Activated naive CD4-positive, alpha-beta T cell treated with anti-CD3 and anti-CD28 coated beads, Interleukin-2, amount 10 ng/mL, durations not matched to agents 7 days and 5 days (primary cell): Measurements from ENCODE around the gene TNFSF13.

Experiments
- CTCF ChIA-PET: fragments of 350-600 bp; sonication (Branson Sonifier 250); formaldehyde crosslinking; loops from one replicate; lab custom pipeline; 2021; ENCODE audit warnings: antibody characterized with exemption; lab: Charles Lee
- DNase-seq: peaks from one replicate; pipeline ENCODE4 v3.0.0-alpha.2; 2020
- H3K27ac Mint-ChIP-seq: one replicate; pipeline ENCODE4 v1.8.0; 2021; ENCODE audit warnings: mild to moderate bottlenecking, moderate library complexity, mixed read lengths
- H3K27me3 Mint-ChIP-seq: one replicate; pipeline ENCODE4 v1.8.0; 2021; ENCODE audit warnings: mild to moderate bottlenecking, mixed read lengths
- H3K36me3 Mint-ChIP-seq: one replicate; pipeline ENCODE4 v1.8.0; 2021; ENCODE audit warnings: mixed read lengths
- H3K4me1 Mint-ChIP-seq: one replicate; pipeline ENCODE4 v1.8.0; 2021; ENCODE audit warnings: mixed read lengths
- H3K4me3 Mint-ChIP-seq: one replicate; pipeline ENCODE4 v1.8.0; 2021; ENCODE audit warnings: mild to moderate bottlenecking, moderate library complexity, mixed read lengths
- H3K9me3 Mint-ChIP-seq: one replicate; pipeline ENCODE4 v1.8.0; 2021; ENCODE audit warnings: mixed read lengths

The TNFSF13 gene

GRCh38 chr17:7573324-7574080 lies 15.0 kb downstream of the TNFSF13 start:
- Mint-ChIP-seq H3K27ac (peak overlapping the region; percentile 98), H3K36me3 (peaks cover 79% of the 10 kb centered on the region), H3K27me3 (peaks cover 9% of the 10 kb centered on the region), H3K4me1 (peaks cover 76% of the 10 kb centered on the region), H3K4me3 (peak overlapping the region; percentile 94), H3K9me3 (no peaks in the 10 kb centered on the region)
- DNase-seq = peak; percentile 95
- CTCF ChIA-PET = interaction anchor here (1.7 to 1.9 kb wide), 2 partner anchors 13 to 16 kb away, joined by 5 to 9 read pairs; partner anchors contain the start of gene SENP3

DNA sequence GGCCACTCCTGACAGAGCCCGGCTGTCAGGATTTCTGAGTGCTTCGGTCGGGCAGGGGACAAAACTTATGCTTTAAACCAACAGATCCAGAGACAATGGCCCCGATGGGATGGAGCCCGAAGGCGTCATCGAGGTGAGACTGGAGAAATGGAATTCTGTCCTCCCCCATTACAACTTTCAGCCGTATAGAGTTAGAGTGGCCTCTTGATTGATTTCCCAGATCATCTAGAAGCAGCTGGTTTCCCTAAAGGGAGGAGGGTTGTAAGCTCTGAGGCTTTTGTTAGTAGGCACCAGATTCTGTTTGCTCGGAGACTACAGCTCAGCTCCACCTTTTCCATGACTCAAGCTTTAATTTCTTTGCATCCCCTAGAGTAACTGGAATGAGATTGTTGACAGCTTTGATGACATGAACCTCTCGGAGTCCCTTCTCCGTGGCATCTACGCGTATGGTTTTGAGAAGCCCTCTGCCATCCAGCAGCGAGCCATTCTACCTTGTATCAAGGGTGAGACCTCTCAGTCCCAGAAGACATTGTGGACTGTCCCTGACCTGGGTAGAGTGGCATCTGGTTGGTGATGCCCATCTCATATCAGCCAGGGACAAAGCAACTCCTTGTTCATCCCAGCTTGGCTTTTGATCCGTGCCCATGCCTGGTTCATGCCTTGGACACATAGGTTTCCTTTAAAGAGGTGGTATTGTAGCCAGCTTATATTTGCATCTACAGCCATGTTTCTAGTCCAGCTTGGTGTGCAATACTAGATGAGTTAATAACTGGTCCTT lies 15.8 kb downstream of the TNFSF13 start:
- no peaks in the 10 kb centered on the region for H3K9me3 Mint-ChIP-seq
- DNase-seq = no peak
- H3K27me3 Mint-ChIP-seq = peaks cover 9% of the 10 kb centered on the region
- CTCF ChIA-PET = interaction anchor here (0.8 to 1.9 kb wide), 3 partner anchors 13 to 15 kb away, joined by 4 to 9 read pairs (median 5); partner anchors contain the start of gene SENP3
- H3K27ac Mint-ChIP-seq = peak overlapping the region; percentile 98
- H3K4me1 Mint-ChIP-seq = peaks cover 80% of the 10 kb centered on the region
- peaks cover 81% of the 10 kb centered on the region for H3K36me3 Mint-ChIP-seq
- peak overlapping the region; percentile 94 for H3K4me3 Mint-ChIP-seq

DNA sequence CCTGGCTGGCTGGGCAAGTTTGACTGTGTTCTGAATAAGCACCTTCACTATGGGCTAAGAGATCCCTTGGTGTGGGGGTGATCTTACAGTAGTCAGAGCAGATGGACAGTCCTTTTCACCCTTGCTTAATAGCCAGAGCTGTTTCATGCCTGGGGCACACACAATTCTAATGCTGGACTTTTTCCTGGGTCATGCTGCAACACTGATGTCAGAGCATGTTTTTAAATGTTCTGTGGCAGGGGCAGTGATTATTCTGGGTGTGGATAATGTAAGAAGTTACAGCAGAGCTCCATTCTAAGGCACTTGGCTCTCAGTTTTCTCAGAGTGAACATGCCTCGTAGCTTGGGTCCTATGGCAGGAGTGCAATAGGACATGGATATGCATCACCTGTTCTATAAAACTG lies 16.9 kb downstream of the TNFSF13 start:
- CTCF ChIA-PET = interaction anchor here (1.7 to 1.9 kb wide), 3 partner anchors 14 to 112 kb away, joined by 5 to 9 read pairs (median 6); partner anchors contain the start of genes SENP3, TP53 and WRAP53
- peaks cover 9% of the 10 kb centered on the region for H3K27me3 Mint-ChIP-seq
- peaks cover 87% of the 10 kb centered on the region for H3K4me1 Mint-ChIP-seq
- DNase-seq = no peak
- peak overlapping the region; percentile 94 for H3K4me3 Mint-ChIP-seq
- H3K9me3 Mint-ChIP-seq = no peaks in the 10 kb centered on the region
- peaks cover 85% of the 10 kb centered on the region for H3K36me3 Mint-ChIP-seq
- peak overlapping the region; percentile 49 for H3K27ac Mint-ChIP-seq

- peak overlapping the region; percentile 49 for H3K27ac Mint-ChIP-seq
- no peaks in the 10 kb centered on the region for H3K9me3 Mint-ChIP-seq
- H3K27me3 Mint-ChIP-seq = peaks cover 9% of the 10 kb centered on the region
- H3K36me3 Mint-ChIP-seq = peaks cover 84% of the 10 kb centered on the region
- peaks cover 88% of the 10 kb centered on the region for H3K4me1 Mint-ChIP-seq
- peak overlapping the region; percentile 94 for H3K4me3 Mint-ChIP-seq
- CTCF ChIA-PET = interaction anchor here (1.9 kb wide), 2 partner anchors 15 to 111 kb away, joined by 6 to 9 read pairs; partner anchors contain the start of genes SENP3, TP53 and WRAP53
- no peak for DNase-seq
Measured at GRCh38 chr17:7575959-7576358, 17.4 kb downstream of the TNFSF13 start.

DNA sequence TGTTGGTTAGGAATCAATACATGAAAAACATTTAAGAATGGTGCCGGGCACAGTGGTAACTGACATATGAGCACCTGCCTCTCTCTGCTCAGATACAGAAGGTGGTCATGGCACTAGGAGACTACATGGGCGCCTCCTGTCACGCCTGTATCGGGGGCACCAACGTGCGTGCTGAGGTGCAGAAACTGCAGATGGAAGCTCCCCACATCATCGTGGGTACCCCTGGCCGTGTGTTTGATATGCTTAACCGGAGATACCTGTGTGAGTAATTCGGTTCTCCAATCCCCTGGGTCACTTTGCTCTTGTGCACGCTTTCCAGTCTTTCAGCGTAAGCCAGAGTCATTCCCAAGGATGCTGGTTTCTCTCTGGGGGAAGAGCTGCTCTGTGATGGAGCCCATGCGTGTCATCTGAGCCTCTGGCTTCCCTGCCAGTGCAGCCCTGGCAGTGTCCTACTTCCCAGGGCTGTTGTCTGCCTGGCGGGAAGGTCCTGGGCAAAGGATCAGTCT lies 17.9 kb downstream of the TNFSF13 start:
- Mint-ChIP-seq H3K27ac (peak overlapping the region; percentile 49), H3K27me3 (peaks cover 9% of the 10 kb centered on the region)

DNA sequence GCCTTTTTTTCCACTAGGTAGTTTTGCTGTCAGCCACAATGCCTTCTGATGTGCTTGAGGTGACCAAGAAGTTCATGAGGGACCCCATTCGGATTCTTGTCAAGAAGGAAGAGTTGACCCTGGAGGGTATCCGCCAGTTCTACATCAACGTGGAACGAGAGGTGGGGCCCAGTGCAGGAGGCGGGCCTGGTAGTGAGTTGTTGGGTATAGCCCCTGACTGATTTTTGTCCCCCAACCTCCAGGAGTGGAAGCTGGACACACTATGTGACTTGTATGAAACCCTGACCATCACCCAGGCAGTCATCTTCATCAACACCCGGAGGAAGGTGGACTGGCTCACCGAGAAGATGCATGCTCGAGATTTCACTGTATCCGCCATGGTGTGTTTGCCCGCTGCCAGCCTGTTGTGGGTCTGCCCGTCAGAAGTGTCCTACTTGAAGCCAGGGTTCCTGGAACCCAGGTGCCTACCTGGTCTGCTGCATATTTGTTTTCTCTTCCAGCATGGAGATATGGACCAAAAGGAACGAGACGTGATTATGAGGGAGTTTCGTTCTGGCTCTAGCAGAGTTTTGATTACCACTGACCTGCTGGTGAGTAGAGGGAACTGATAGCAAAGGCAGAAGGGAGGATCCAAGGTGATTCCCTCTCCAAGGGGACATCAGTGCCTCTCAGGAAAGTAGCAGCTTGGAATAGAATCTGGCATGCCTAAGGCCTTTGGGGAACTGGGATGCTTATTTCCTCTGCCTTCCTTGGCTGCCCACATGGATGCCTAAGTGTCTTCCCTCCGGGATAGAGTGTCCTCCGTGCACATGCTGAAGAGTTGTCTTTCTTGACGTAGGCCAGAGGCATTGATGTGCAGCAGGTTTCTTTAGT lies 19.0 kb downstream of the TNFSF13 start:
- H3K9me3 Mint-ChIP-seq = no peaks in the 10 kb centered on the region
- DNase-seq = no peak
- CTCF ChIA-PET = interaction anchor here (1.9 kb wide), 1 partner anchor 110 kb away, joined by 6 read pairs; the partner anchor contains the start of genes TP53 and WRAP53
- peak overlapping the region; percentile 87 for H3K27ac Mint-ChIP-seq
- peaks cover 81% of the 10 kb centered on the region for H3K36me3 Mint-ChIP-seq
- H3K4me3 Mint-ChIP-seq = no peak overlapping the region
- H3K4me1 Mint-ChIP-seq = peaks cover 90% of the 10 kb centered on the region
- H3K27me3 Mint-ChIP-seq = peaks cover 8% of the 10 kb centered on the region

More for the DNA sequence above, 17.9 kb downstream of the TNFSF13 start:
- Mint-ChIP-seq H3K36me3 (peaks cover 83% of the 10 kb centered on the region), H3K4me3 (no peak overlapping the region), H3K4me1 (peaks cover 88% of the 10 kb centered on the region), H3K9me3 (no peaks in the 10 kb centered on the region)
- CTCF ChIA-PET = interaction anchor here (1.9 kb wide), 1 partner anchor 111 kb away, joined by 6 read pairs; the partner anchor contains the start of genes TP53 and WRAP53
- DNase-seq = no peak

DNA sequence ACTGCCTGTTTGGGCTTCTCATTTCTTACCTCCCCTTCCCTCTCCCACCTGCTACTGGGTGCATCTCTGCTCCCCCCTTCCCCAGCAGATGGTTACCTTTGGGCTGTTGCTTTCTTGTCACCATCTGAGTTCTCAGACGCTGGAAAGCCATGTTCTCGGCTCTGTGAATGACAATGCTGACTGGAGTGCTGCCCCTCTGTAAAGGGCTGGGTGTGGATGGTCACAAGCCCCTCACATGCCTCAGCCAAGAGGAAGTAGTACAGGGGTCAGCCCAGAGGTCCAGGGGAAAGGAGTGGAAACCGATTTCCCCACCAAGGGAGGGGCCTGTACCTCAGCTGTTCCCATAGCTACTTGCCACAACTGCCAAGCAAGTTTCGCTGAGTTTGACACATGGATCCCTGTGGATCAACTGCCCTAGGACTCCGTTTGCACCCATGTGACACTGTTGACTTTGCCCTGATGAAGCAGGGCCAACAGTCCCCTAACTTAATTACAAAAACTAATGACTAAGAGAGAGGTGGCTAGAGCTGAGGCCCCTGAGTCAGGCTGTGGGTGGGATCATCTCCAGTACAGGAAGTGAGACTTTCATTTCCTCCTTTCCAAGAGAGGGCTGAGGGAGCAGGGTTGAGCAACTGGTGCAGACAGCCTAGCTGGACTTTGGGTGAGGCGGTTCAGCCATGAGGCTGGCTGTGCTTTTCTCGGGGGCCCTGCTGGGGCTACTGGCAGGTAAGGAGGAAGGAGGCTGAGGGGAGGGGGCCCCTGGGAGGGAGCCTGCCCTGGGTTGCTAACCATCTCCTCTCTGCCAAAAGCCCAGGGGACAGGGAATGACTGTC lies 20.7 kb downstream of the TNFSF13 start, which contains the start of gene CD68:
CD68 (plus strand) TSS at position 638 of the 833 bp plus-strand sequence; CDS start at position 678, 40 bp downstream.
- DNase-seq = peak; percentile 64
- Mint-ChIP-seq H3K27me3 (no peaks in the 10 kb centered on the region), H3K27ac (peak within 1 kb of the TSS; percentile 87), H3K9me3 (no peaks in the 10 kb centered on the region), H3K4me1 (peaks cover 91% of the 10 kb centered on the region), H3K36me3 (peaks cover 75% of the 10 kb centered on the region), H3K4me3 (peak within 1 kb of the TSS; percentile 58)
- CTCF ChIA-PET = interaction anchor here (1.2 to 1.3 kb wide), 2 partner anchors 10 to 35 kb away, joined by 3 read pairs; partner anchors contain the start of genes FXR2 and SOX15

GRCh38 chr17:7579834-7580603 lies 21.5 kb downstream of the TNFSF13 start:
- CTCF ChIA-PET = interaction anchor here (1.0 to 1.3 kb wide), 3 partner anchors 10 to 93 kb away, joined by 3 to 6 read pairs (median 3); partner anchors contain the start of genes FXR2 and SOX15
- H3K9me3 Mint-ChIP-seq = no peaks in the 10 kb centered on the region
- H3K4me1 Mint-ChIP-seq = peaks cover 90% of the 10 kb centered on the region
- peak overlapping the region; percentile 52 for H3K4me3 Mint-ChIP-seq
- no peak for DNase-seq
- peaks cover 69% of the 10 kb centered on the region for H3K36me3 Mint-ChIP-seq
- H3K27me3 Mint-ChIP-seq = no peaks in the 10 kb centered on the region
- peak overlapping the region; percentile 87 for H3K27ac Mint-ChIP-seq

GRCh38 chr17:7580604-7581575 lies 22.3 kb downstream of the TNFSF13 start:
- no peak for DNase-seq
- peaks cover 63% of the 10 kb centered on the region for H3K36me3 Mint-ChIP-seq
- CTCF ChIA-PET = interaction anchor here (1.0 to 1.1 kb wide), 2 partner anchors 9 to 92 kb away, joined by 3 to 6 read pairs; partner anchors contain the start of gene SOX15
- H3K4me1 Mint-ChIP-seq = peaks cover 90% of the 10 kb centered on the region
- H3K27ac Mint-ChIP-seq = peak overlapping the region; percentile 87
- H3K9me3 Mint-ChIP-seq = no peaks in the 10 kb centered on the region
- peak overlapping the region; percentile 11 for H3K4me3 Mint-ChIP-seq
- no peaks in the 10 kb centered on the region for H3K27me3 Mint-ChIP-seq

- H3K27me3 Mint-ChIP-seq = no peaks in the 10 kb centered on the region
- H3K27ac Mint-ChIP-seq = peak overlapping the region; percentile 99
- CTCF ChIA-PET = interaction anchor here (1.3 kb wide), 1 partner anchor 146 kb away, joined by 4 read pairs; no protein-coding TSS in a partner anchor
- peak overlapping the region; percentile 94 for H3K4me3 Mint-ChIP-seq
- H3K36me3 Mint-ChIP-seq = peaks cover 48% of the 10 kb centered on the region
- H3K9me3 Mint-ChIP-seq = no peaks in the 10 kb centered on the region
- H3K4me1 Mint-ChIP-seq = peaks cover 78% of the 10 kb centered on the region
- DNase-seq = no peak
Measured at GRCh38 chr17:7582396-7583252, 24.1 kb downstream of the TNFSF13 start.
